HepG2 (cell line): ENCODE results near the gene GJD3. TPM values are rescaled to one million over a fixed set of nuclear protein-coding genes. Genes with fewer than 3 reads are reported as not detected.

Experiments used
- CHD2 ChIP-seq: IDR thresholded peaks from 2 replicates; pipeline ENCODE4 v1.6.1; 2011; ENCODE audit warnings: low read depth, low read length, improper control_type of control experiment
- RARG ChIP-seq: sonication (generic); formaldehyde crosslinking; IDR thresholded peaks from 2 replicates; pipeline ENCODE4 v1.4.0; 2020; ENCODE audit warnings: low read depth, mild to moderate bottlenecking, missing genetic modification reagents
- REXO4 ChIP-seq: sonication (generic); formaldehyde crosslinking; IDR thresholded peaks from 2 replicates; pipeline ENCODE4 v1.8.0; 2022; ENCODE audit warnings: missing genetic modification reagents, mild to moderate bottlenecking, borderline replicate concordance
- SIX1 ChIP-seq: sonication (generic); formaldehyde crosslinking; IDR thresholded peaks from 2 replicates; pipeline ENCODE4 v1.4.0; 2020; ENCODE audit warnings: missing genetic modification reagents, borderline replicate concordance
- SOX6 ChIP-seq, 2 experiments: fragments of 450-650 bp in 1 of 2; sonication (generic) in 1 of 2; formaldehyde crosslinking in 1 of 2; IDR thresholded peaks; 2 replicates each; pipeline versions ENCODE4 v1.4.0 to v1.6.1; 2017 to 2020; ENCODE audit warnings: antibody characterized with exemption in 1 of 2, mild to moderate bottlenecking in 1 of 2, missing genetic modification reagents in 1 of 2
- SRF ChIP-seq: IDR thresholded peaks from 2 replicates; pipeline ENCODE4 v1.6.1; 2011; ENCODE audit warnings: mild to moderate bottlenecking, low read depth, low read length, moderate library complexity
- TEAD2 ChIP-seq: sonication (generic); formaldehyde crosslinking; IDR thresholded peaks from 2 replicates; pipeline ENCODE4 v1.9.0; 2021; ENCODE audit warnings: missing genetic modification reagents
- ZFYVE20 ChIP-seq: sonication (generic); formaldehyde crosslinking; IDR thresholded peaks from 2 replicates; pipeline ENCODE4 v1.8.0; 2023; ENCODE audit warnings: low read depth, mild to moderate bottlenecking, moderate library complexity, missing genetic modification reagents, borderline replicate concordance
- ZNF143 ChIP-seq: sonication (generic); formaldehyde crosslinking; IDR thresholded peaks from 2 replicates; pipeline ENCODE4 v1.4.0; 2020; ENCODE audit warnings: missing genetic modification reagents
- ZNF839 ChIP-seq: sonication (generic); formaldehyde crosslinking; IDR thresholded peaks from 2 replicates; pipeline ENCODE4 v1.4.0; 2020; ENCODE audit warnings: missing genetic modification reagents, mild to moderate bottlenecking, borderline replicate concordance
- polyA plus RNA-seq, 8 experiments: library from polyadenylated mRNA; depleted of rRNA in 3 of 8; stranded (reverse) in 7 of 8; unstranded in 1 of 8; fragments of >200 nt; fragmentation: Illumina TruSeq in 4 of 8; extraction: Trizol in 4 of 8; gene quantifications; 2 replicates each; pipeline versions ENCODE4 v1.2.1 to v1.2.3, GENCODE V29; 2011 to 2016; ENCODE audit warnings: low read depth in 4 of 8, missing spikeins in 1 of 8, mixed read lengths in 1 of 8; ENCODE audit not compliant: insufficient read depth in 1 of 8
- total RNA-seq, 5 experiments: library from RNA; depleted of rRNA; stranded (reverse); fragments of >200 nt; fragmentation: Illumina TruSeq; extraction: Trizol; gene quantifications; 2 replicates each; pipeline ENCODE4 v1.2.3, GENCODE V29; 2016; ENCODE audit warnings: low read depth in 1 of 5
- TF ChIP-seq, protein P1 (sequence below): sonication (generic); formaldehyde crosslinking; IDR thresholded peaks from 2 replicates; pipeline ENCODE4 v1.5.0; 2020; ENCODE audit warnings: missing genetic modification reagents
- TF ChIP-seq, protein P2 (sequence below): sonication (generic); formaldehyde crosslinking; IDR thresholded peaks from 2 replicates; pipeline ENCODE4 v1.9.0; 2021; ENCODE audit warnings: missing genetic modification reagents, mild to moderate bottlenecking, borderline replicate concordance

The GJD3 gene
- total and polyA plus RNA-seq, 2 of the 13 experiments (the other 11 are each of a cell fraction or from before 2014, with no cell fraction given): not detected

DNA sequence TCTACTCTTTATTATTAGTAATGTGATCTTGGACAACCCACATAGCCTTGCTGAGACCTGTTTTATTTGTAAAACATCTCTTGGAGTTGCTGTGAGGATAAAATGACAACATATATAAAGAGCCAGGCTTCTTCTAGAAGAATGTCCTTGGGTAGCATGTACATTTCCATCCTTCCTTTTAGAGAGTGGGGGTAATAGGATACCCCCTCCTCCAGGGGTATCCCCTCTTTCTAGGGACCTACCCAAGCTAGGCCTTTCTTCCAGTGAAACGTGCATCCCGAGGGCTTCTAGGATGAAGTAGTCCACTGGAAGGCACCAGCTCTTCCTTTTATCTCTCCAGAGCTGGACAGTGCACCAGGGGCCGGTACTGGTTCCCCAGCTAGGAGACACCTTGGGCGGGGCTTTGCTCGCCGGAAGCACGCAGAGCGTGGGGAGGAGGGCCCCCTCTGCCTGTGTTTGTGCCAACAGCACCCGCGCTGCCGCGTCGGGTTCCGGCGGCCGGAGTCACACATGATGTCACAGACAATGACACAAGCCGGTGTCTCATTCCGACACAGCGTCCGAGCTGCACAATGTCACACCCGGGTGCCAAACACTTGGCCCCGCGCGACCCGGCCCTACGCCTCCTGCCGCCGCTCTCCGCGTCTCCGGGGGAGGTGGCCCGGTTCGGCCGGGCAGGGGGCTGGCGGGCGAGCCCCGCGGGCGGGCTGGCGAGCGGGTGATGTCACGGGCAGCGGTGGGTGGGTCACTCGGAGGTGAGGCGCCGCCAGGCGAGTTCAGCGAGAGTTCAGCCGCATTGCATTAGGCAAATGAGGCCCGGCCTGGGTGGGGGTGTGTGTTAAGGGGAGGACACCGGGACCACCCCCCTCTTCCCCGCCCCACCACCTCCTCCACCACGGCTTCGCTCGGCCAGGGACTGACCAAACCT is 23.4 kb downstream of the GJD3 start (continued):
- TF ChIP-seq SOX6 (IDR thresholded peaks at IDR 0.05): no peak
- peak; percentile 67 for TF ChIP-seq SOX6 (CRISPR knock-in tag; IDR thresholded peaks at IDR 0.05)
- TF ChIP-seq, protein P1, sequence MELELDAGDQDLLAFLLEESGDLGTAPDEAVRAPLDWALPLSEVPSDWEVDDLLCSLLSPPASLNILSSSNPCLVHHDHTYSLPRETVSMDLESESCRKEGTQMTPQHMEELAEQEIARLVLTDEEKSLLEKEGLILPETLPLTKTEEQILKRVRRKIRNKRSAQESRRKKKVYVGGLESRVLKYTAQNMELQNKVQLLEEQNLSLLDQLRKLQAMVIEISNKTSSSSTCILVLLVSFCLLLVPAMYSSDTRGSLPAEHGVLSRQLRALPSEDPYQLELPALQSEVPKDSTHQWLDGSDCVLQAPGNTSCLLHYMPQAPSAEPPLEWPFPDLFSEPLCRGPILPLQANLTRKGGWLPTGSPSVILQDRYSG (CRISPR knock-in tag): no peak
- no peak for TF ChIP-seq SIX1 (CRISPR knock-in tag)
- TF ChIP-seq ZNF143: no peak
- TF ChIP-seq TEAD2 (CRISPR knock-in tag): no peak
- TF ChIP-seq ZNF839 (CRISPR knock-in tag): no peak
- no peak for TF ChIP-seq RARG (CRISPR knock-in tag)
- no peak for TF ChIP-seq REXO4
- TF ChIP-seq CHD2: no peak
- TF ChIP-seq SRF: no peak
- TF ChIP-seq, protein P2, sequence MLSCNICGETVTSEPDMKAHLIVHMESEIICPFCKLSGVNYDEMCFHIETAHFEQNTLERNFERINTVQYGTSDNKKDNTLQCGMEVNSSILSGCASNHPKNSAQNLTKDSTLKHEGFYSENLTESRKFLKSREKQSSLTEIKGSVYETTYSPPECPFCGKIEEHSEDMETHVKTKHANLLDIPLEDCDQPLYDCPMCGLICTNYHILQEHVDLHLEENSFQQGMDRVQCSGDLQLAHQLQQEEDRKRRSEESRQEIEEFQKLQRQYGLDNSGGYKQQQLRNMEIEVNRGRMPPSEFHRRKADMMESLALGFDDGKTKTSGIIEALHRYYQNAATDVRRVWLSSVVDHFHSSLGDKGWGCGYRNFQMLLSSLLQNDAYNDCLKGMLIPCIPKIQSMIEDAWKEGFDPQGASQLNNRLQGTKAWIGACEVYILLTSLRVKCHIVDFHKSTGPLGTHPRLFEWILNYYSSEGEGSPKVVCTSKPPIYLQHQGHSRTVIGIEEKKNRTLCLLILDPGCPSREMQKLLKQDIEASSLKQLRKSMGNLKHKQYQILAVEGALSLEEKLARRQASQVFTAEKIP (CRISPR knock-in tag): no peak
- TF ChIP-seq ZFYVE20: no peak
